ENCODE results near the gene FABP2.

FABP2 gene

GRCh38 chr4:119314356-119314755, 7.6 kb downstream of the FABP2 start:
- H3K4me3 ChIP-seq (ENCODE audit: insufficient read depth, low read depth, low read length, poor library complexity, severe bottlenecking) = no peak overlapping the region
- no peaks in the 10 kb centered on the region for H3K9me3 ChIP-seq (ENCODE audit: control insufficient read depth, low read length)
- H3K36me3 ChIP-seq (ENCODE audit: control insufficient read depth, insufficient read depth, low read length) = no peaks in the 10 kb centered on the region
- H3K27me3 ChIP-seq (replicated peaks; ENCODE audit: control insufficient read depth, insufficient read depth, low read length, poor library complexity, severe bottlenecking) = no peaks in the 10 kb centered on the region
- H3K4me1 ChIP-seq (ENCODE audit: control insufficient read depth, insufficient read depth, low read length, poor library complexity, severe bottlenecking) = no peaks in the 10 kb centered on the region
- DNase-seq = no peak
- H3K27ac ChIP-seq (ENCODE audit: insufficient read depth, low read length, poor library complexity, severe bottlenecking) = no peak overlapping the region

- Histone ChIP-seq H3K27me3 (replicated peaks; ENCODE audit: control insufficient read depth, insufficient read depth, low read length, poor library complexity, severe bottlenecking) (no peaks in the 10 kb centered on the region), H3K4me3 (ENCODE audit: insufficient read depth, low read depth, low read length, poor library complexity, severe bottlenecking) (no peak overlapping the region), H3K9me3 (ENCODE audit: control insufficient read depth, low read length) (no peaks in the 10 kb centered on the region), H3K27ac (ENCODE audit: insufficient read depth, low read length, poor library complexity, severe bottlenecking) (no peak overlapping the region), H3K4me1 (ENCODE audit: control insufficient read depth, insufficient read depth, low read length, poor library complexity, severe bottlenecking) (no peaks in the 10 kb centered on the region), H3K36me3 (ENCODE audit: control insufficient read depth, insufficient read depth, low read length) (no peaks in the 10 kb centered on the region)
- DNase-seq = no peak
Observed at GRCh38 chr4:119313237-119313636, 8.7 kb downstream of the FABP2 start.

GRCh38 chr4:119310826-119311225, 11.1 kb downstream of the FABP2 start:
- Histone ChIP-seq H3K4me1 (ENCODE audit: control insufficient read depth, insufficient read depth, low read length, poor library complexity, severe bottlenecking) (no peaks in the 10 kb centered on the region), H3K4me3 (ENCODE audit: insufficient read depth, low read depth, low read length, poor library complexity, severe bottlenecking) (no peak overlapping the region), H3K27me3 (replicated peaks; ENCODE audit: control insufficient read depth, insufficient read depth, low read length, poor library complexity, severe bottlenecking) (no peaks in the 10 kb centered on the region), H3K27ac (ENCODE audit: insufficient read depth, low read length, poor library complexity, severe bottlenecking) (no peak overlapping the region), H3K36me3 (ENCODE audit: control insufficient read depth, insufficient read depth, low read length) (no peaks in the 10 kb centered on the region), H3K9me3 (ENCODE audit: control insufficient read depth, low read length) (no peaks in the 10 kb centered on the region)
- no peak for DNase-seq

GRCh38 chr4:119307606-119308005, 14.3 kb downstream of the FABP2 start:
- H3K27me3 ChIP-seq (replicated peaks; ENCODE audit: control insufficient read depth, insufficient read depth, low read length, poor library complexity, severe bottlenecking) = no peaks in the 10 kb centered on the region
- no peak for DNase-seq
- H3K4me3 ChIP-seq (ENCODE audit: insufficient read depth, low read depth, low read length, poor library complexity, severe bottlenecking) = no peak overlapping the region

GRCh38 chr4:119304431-119304830, 17.5 kb downstream of the FABP2 start:
- H3K27ac ChIP-seq (ENCODE audit: insufficient read depth, low read length, poor library complexity, severe bottlenecking) = no peak overlapping the region
- no peaks in the 10 kb centered on the region for H3K36me3 ChIP-seq (ENCODE audit: control insufficient read depth, insufficient read depth, low read length)
- H3K4me3 ChIP-seq (ENCODE audit: insufficient read depth, low read depth, low read length, poor library complexity, severe bottlenecking) = no peak overlapping the region
- no peak for DNase-seq
- H3K9me3 ChIP-seq (ENCODE audit: control insufficient read depth, low read length) = no peaks in the 10 kb centered on the region
- peaks cover under 1% of the 10 kb centered on the region for H3K4me1 ChIP-seq (ENCODE audit: control insufficient read depth, insufficient read depth, low read length, poor library complexity, severe bottlenecking)
- no peaks in the 10 kb centered on the region for H3K27me3 ChIP-seq (replicated peaks; ENCODE audit: control insufficient read depth, insufficient read depth, low read length, poor library complexity, severe bottlenecking)

More at GRCh38 chr4:119307606-119308005, 14.3 kb downstream of the FABP2 start:
- Histone ChIP-seq H3K27ac (ENCODE audit: insufficient read depth, low read length, poor library complexity, severe bottlenecking) (no peak overlapping the region), H3K4me1 (ENCODE audit: control insufficient read depth, insufficient read depth, low read length, poor library complexity, severe bottlenecking) (no peaks in the 10 kb centered on the region), H3K36me3 (ENCODE audit: control insufficient read depth, insufficient read depth, low read length) (no peaks in the 10 kb centered on the region), H3K9me3 (ENCODE audit: control insufficient read depth, low read length) (no peaks in the 10 kb centered on the region)

GRCh38 chr4:119303587-119304305, 18.2 kb downstream of the FABP2 start:
- Histone ChIP-seq H3K4me3 (ENCODE audit: insufficient read depth, low read depth, low read length, poor library complexity, severe bottlenecking) (no peak overlapping the region), H3K36me3 (ENCODE audit: control insufficient read depth, insufficient read depth, low read length) (no peaks in the 10 kb centered on the region), H3K4me1 (ENCODE audit: control insufficient read depth, insufficient read depth, low read length, poor library complexity, severe bottlenecking) (peaks cover 7% of the 10 kb centered on the region), H3K27me3 (replicated peaks; ENCODE audit: control insufficient read depth, insufficient read depth, low read length, poor library complexity, severe bottlenecking) (no peaks in the 10 kb centered on the region), H3K27ac (ENCODE audit: insufficient read depth, low read length, poor library complexity, severe bottlenecking) (no peak overlapping the region), H3K9me3 (ENCODE audit: control insufficient read depth, low read length) (no peaks in the 10 kb centered on the region)
- no peak for DNase-seq

- Histone ChIP-seq H3K27me3 (replicated peaks; ENCODE audit: control insufficient read depth, insufficient read depth, low read length, poor library complexity, severe bottlenecking) (no peaks in the 10 kb centered on the region), H3K9me3 (ENCODE audit: control insufficient read depth, low read length) (no peaks in the 10 kb centered on the region), H3K4me1 (ENCODE audit: control insufficient read depth, insufficient read depth, low read length, poor library complexity, severe bottlenecking) (peaks cover 14% of the 10 kb centered on the region), H3K27ac (ENCODE audit: insufficient read depth, low read length, poor library complexity, severe bottlenecking) (no peak overlapping the region), H3K4me3 (ENCODE audit: insufficient read depth, low read depth, low read length, poor library complexity, severe bottlenecking) (no peak overlapping the region), H3K36me3 (ENCODE audit: control insufficient read depth, insufficient read depth, low read length) (peaks cover under 1% of the 10 kb centered on the region)
- DNase-seq = no peak
Observed at GRCh38 chr4:119302073-119302832, 19.7 kb downstream of the FABP2 start.

- H3K9me3 ChIP-seq (ENCODE audit: control insufficient read depth, low read length) = no peaks in the 10 kb centered on the region
Observed at GRCh38 chr4:119300101-119300978, 21.6 kb downstream of the FABP2 start.

GRCh38 chr4:119299741-119300100, 22.2 kb downstream of the FABP2 start:
- Histone ChIP-seq H3K9me3 (ENCODE audit: control insufficient read depth, low read length) (no peaks in the 10 kb centered on the region), H3K36me3 (ENCODE audit: control insufficient read depth, insufficient read depth, low read length) (peaks cover 8% of the 10 kb centered on the region), H3K27ac (ENCODE audit: insufficient read depth, low read length, poor library complexity, severe bottlenecking) (peak overlapping the region; percentile 87), H3K4me1 (ENCODE audit: control insufficient read depth, insufficient read depth, low read length, poor library complexity, severe bottlenecking) (peaks cover 14% of the 10 kb centered on the region), H3K27me3 (replicated peaks; ENCODE audit: control insufficient read depth, insufficient read depth, low read length, poor library complexity, severe bottlenecking) (no peaks in the 10 kb centered on the region), H3K4me3 (ENCODE audit: insufficient read depth, low read depth, low read length, poor library complexity, severe bottlenecking) (peak overlapping the region; percentile 95)
- DNase-seq = no peak

More at GRCh38 chr4:119300101-119300978, 21.6 kb downstream of the FABP2 start:
- H3K27ac ChIP-seq (ENCODE audit: insufficient read depth, low read length, poor library complexity, severe bottlenecking) = peak overlapping the region; percentile 87
- peak overlapping the region; percentile 95 for H3K4me3 ChIP-seq (ENCODE audit: insufficient read depth, low read depth, low read length, poor library complexity, severe bottlenecking)
- peaks cover 14% of the 10 kb centered on the region for H3K4me1 ChIP-seq (ENCODE audit: control insufficient read depth, insufficient read depth, low read length, poor library complexity, severe bottlenecking)
- peaks cover 8% of the 10 kb centered on the region for H3K36me3 ChIP-seq (ENCODE audit: control insufficient read depth, insufficient read depth, low read length)
- DNase-seq = peak; percentile 78 to 85 (median 81)
- no peaks in the 10 kb centered on the region for H3K27me3 ChIP-seq (replicated peaks; ENCODE audit: control insufficient read depth, insufficient read depth, low read length, poor library complexity, severe bottlenecking)
